HPDE6-E6E7 (cell line): ENCODE measurements around the gene UTP14A.

ENCODE experiments used
- DNase-seq: peaks from one replicate; pipeline ENCODE4 v3.0.0; 2011; ENCODE audit warnings: missing footprints; ENCODE audit errors: extremely low spot score

Gene UTP14A

GRCh38 chrX:129945131-129945530, 39.2 kb downstream of the UTP14A start:
- DNase-seq, result no peak

- DNase-seq, result no peak
These were observed 47.3 kb downstream of the UTP14A start for GRCh38 chrX:129953334-129953648.

- DNase-seq, result no peak
These were observed 47.9 kb downstream of the UTP14A start for GRCh38 chrX:129953881-129954280.

GRCh38 chrX:129954804-129955203, 48.8 kb downstream of the UTP14A start:
- DNase-seq, result no peak

GRCh38 chrX:129955682-129956081, 49.7 kb downstream of the UTP14A start:
- DNase-seq, result no peak

- no peak for DNase-seq
These were observed 50.2 kb downstream of the UTP14A start for GRCh38 chrX:129956145-129956544.

- DNase-seq, result no peak
These were observed 50.8 kb downstream of the UTP14A start for GRCh38 chrX:129956765-129957164.

- DNase-seq, result no peak
These were observed 51.5 kb downstream of the UTP14A start for GRCh38 chrX:129957241-129958082.

- no peak for DNase-seq
These were observed 52.1 kb downstream of the UTP14A start for GRCh38 chrX:129958083-129958465.

GRCh38 chrX:129958814-129959492, 53.0 kb downstream of the UTP14A start:
- no peak for DNase-seq

GRCh38 chrX:129959493-129959832, 53.5 kb downstream of the UTP14A start:
- no peak for DNase-seq

- no peak for DNase-seq
These were observed 55.5 kb downstream of the UTP14A start for GRCh38 chrX:129961180-129962083.

GRCh38 chrX:129963729-129964128, 57.8 kb downstream of the UTP14A start:
- DNase-seq, result no peak

GRCh38 chrX:129965166-129965565, 59.2 kb downstream of the UTP14A start:
- no peak for DNase-seq

- DNase-seq, result no peak
These were observed 63.0 kb downstream of the UTP14A start for GRCh38 chrX:129968968-129969367.

GRCh38 chrX:129976441-129976840, 70.5 kb downstream of the UTP14A start:
- no peak for DNase-seq
